AG09319 (cell line): Measurements from ENCODE around the gene LRP5.

Source experiments
- DNase-seq: peaks from one replicate; pipeline ENCODE4 v3.0.0-alpha.2; 2010; ENCODE audit warnings: low read depth; ENCODE audit errors: extremely low read depth
- CTCF ChIP-seq: IDR thresholded peaks from 2 replicates; pipeline ENCODE4 v1.5.1; 2011; ENCODE audit warnings: low read depth, mild to moderate bottlenecking, inconsistent platforms, low read length, moderate library complexity

LRP5 gene

GRCh38 chr11:68481579-68482240 is 169.3 kb downstream of the LRP5 start:
- no peak for TF ChIP-seq CTCF
- DNase-seq = no peak

DNA sequence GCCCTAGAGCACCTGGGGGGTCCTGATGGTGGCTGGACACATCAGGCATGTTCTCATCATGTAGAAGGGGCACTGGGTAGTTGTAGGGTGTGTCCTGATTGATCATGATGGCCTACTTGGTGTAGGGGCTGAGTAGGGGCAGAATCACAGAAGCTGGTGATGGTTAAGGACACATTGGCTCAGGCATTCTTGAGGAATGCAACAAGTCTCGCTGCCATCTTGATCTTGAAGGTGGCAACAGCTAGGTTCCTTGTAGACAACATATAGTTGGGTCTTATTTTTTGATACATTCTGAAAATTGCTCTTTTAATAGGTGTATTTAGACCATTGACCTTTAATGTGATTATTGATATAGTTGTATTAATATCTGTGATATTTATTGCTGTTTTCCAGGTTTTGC is 176.2 kb downstream of the LRP5 start:
- no peak for TF ChIP-seq CTCF
- no peak for DNase-seq

GRCh38 chr11:68495220-68495729 is 182.9 kb downstream of the LRP5 start:
- no peak for TF ChIP-seq CTCF

DNA sequence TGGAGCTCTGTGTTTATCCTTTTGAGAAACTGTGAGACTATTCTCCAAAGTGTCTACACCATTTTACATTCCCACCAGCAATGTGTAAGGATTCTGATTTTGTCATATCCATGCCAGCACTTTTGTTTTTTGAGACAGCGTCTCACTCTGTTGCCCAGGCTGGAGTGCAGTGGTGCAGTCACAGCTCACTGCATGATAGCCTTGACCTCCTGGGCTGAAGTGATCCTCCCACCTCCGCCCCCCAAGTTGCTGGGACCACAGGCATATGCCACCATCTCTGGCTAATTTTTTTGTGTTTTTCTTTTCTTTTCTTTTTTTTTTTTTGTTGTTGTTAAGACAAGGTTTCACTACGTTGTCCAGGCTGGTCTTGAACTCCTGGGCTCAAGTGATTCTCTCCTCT is 183.5 kb downstream of the LRP5 start:
- no peak for DNase-seq
- no peak for TF ChIP-seq CTCF

More at GRCh38 chr11:68495220-68495729, 182.9 kb downstream of the LRP5 start:
- no peak for DNase-seq

GRCh38 chr11:68497761-68498160 is 185.4 kb downstream of the LRP5 start:
- no peak for TF ChIP-seq CTCF
- DNase-seq = no peak

- TF ChIP-seq CTCF = no peak
These were observed 185.9 kb downstream of the LRP5 start for GRCh38 chr11:68498321-68498720.

More at GRCh38 chr11:68498321-68498720, 185.9 kb downstream of the LRP5 start:
- DNase-seq = no peak
